Chondrocyte (in vitro differentiated cells): ENCODE measurements around the gene PCDHB2. TPM values are rescaled to one million over a fixed set of nuclear protein-coding genes. Genes with fewer than 3 reads are reported as not detected.
A peak's percentile ranks its signal among the peaks of the same experiment; 100 is the strongest.

Source experiments
- DNase-seq: peaks from one replicate; pipeline ENCODE4 v3.0.0; 2021; ENCODE audit warnings: mixed read lengths, low spot score
- H3K27ac Mint-ChIP-seq: one replicate; pipeline ENCODE4 v1.8.0; 2021; ENCODE audit warnings: mild to moderate bottlenecking, moderate library complexity, mixed read lengths; ENCODE audit not compliant: unreplicated experiment
- H3K27me3 Mint-ChIP-seq: 2 replicates; pipeline ENCODE4 v1.8.0; 2021; ENCODE audit warnings: low read depth, mixed read lengths
- H3K36me3 Mint-ChIP-seq: 2 replicates; pipeline ENCODE4 v1.8.0; 2021; ENCODE audit warnings: low read depth, mixed read lengths
- H3K4me1 Mint-ChIP-seq: 2 replicates; pipeline ENCODE4 v1.8.0; 2021; ENCODE audit warnings: low read depth, mild to moderate bottlenecking, mixed read lengths
- H3K4me3 Mint-ChIP-seq: one replicate; pipeline ENCODE4 v1.8.0; 2021; ENCODE audit warnings: mild to moderate bottlenecking, moderate library complexity, mixed read lengths; ENCODE audit not compliant: unreplicated experiment
- H3K9me3 Mint-ChIP-seq: 2 replicates; pipeline ENCODE4 v1.8.0; 2021; ENCODE audit warnings: low read depth, mixed read lengths
- long read RNA-seq: library from polyadenylated mRNA; stranded (forward); transcript quantifications from one replicate; pipeline ENCODE4 v2.0.0, GENCODE V29; 2021
- total RNA-seq: library from RNA; stranded (reverse); gene quantifications from 3 replicates; pipeline ENCODE4 v1.2.1, GENCODE V29; 2021
- TF ChIP-seq, protein P1 (sequence below): fragments of 200-600 bp; sonication (generic); IDR thresholded peaks from 2 replicates; pipeline ENCODE4 v1.5.0; 2021; ENCODE audit warnings: antibody characterized with exemption, mild to moderate bottlenecking, moderate library complexity

PCDHB2 gene
- total RNA-seq: 60.5 to 90.1 TPM (median 64.5 TPM) in 3 replicates
- long read RNA-seq, full-length matches to known transcripts: 288 of 298 reads
- long read RNA-seq, partial matches to known transcripts: 0 of 298 reads
- long read RNA-seq, other reads (novel, unspliced or antisense): 10 of 298 reads

DNA sequence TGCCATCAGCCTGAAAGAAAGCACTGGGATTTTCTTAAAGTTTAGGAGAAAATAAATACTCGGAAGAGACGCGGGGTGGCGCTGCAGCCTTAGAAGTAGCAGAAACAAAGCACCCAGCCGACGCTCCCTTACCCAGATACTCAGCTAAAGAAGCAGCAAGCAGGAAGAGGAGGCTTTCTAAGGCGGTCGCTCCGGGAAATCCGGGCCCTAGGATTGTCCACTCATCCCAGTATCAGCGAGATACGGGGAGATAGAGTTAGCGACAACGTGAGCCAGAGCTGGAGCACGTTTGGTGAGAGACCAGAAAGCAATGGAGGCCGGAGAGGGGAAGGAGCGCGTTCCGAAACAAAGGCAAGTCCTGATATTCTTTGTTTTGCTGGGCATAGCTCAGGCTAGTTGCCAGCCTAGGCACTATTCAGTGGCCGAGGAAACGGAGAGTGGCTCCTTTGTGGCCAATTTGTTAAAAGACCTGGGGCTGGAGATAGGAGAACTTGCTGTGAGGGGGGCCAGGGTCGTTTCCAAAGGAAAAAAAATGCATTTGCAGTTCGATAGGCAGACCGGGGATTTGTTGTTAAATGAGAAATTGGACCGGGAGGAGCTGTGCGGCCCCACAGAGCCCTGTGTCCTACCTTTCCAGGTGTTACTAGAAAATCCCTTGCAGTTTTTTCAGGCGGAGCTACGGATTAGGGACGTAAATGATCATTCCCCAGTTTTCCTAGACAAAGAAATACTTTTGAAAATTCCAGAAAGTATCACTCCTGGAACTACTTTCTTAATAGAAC lies at the start of gene PCDHB2:
TSS of gene PCDHB2 (plus strand) at position 135 of the 782 bp plus-strand sequence. CDS start at position 311, 176 bp downstream.
- no peak for DNase-seq
- Mint-ChIP-seq H3K4me1 (peaks cover 11% of the 10 kb centered on the region), H3K27ac (peak within 1 kb of the TSS; percentile 97), H3K36me3 (peaks cover 21% of the 10 kb centered on the region), H3K27me3 (peaks cover 2% of the 10 kb centered on the region), H3K9me3 (peaks cover 21% of the 10 kb centered on the region), H3K4me3 (peak within 1 kb of the TSS; percentile 86)
- TF ChIP-seq, protein P1, sequence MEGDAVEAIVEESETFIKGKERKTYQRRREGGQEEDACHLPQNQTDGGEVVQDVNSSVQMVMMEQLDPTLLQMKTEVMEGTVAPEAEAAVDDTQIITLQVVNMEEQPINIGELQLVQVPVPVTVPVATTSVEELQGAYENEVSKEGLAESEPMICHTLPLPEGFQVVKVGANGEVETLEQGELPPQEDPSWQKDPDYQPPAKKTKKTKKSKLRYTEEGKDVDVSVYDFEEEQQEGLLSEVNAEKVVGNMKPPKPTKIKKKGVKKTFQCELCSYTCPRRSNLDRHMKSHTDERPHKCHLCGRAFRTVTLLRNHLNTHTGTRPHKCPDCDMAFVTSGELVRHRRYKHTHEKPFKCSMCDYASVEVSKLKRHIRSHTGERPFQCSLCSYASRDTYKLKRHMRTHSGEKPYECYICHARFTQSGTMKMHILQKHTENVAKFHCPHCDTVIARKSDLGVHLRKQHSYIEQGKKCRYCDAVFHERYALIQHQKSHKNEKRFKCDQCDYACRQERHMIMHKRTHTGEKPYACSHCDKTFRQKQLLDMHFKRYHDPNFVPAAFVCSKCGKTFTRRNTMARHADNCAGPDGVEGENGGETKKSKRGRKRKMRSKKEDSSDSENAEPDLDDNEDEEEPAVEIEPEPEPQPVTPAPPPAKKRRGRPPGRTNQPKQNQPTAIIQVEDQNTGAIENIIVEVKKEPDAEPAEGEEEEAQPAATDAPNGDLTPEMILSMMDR: peak; percentile 94

DNA sequence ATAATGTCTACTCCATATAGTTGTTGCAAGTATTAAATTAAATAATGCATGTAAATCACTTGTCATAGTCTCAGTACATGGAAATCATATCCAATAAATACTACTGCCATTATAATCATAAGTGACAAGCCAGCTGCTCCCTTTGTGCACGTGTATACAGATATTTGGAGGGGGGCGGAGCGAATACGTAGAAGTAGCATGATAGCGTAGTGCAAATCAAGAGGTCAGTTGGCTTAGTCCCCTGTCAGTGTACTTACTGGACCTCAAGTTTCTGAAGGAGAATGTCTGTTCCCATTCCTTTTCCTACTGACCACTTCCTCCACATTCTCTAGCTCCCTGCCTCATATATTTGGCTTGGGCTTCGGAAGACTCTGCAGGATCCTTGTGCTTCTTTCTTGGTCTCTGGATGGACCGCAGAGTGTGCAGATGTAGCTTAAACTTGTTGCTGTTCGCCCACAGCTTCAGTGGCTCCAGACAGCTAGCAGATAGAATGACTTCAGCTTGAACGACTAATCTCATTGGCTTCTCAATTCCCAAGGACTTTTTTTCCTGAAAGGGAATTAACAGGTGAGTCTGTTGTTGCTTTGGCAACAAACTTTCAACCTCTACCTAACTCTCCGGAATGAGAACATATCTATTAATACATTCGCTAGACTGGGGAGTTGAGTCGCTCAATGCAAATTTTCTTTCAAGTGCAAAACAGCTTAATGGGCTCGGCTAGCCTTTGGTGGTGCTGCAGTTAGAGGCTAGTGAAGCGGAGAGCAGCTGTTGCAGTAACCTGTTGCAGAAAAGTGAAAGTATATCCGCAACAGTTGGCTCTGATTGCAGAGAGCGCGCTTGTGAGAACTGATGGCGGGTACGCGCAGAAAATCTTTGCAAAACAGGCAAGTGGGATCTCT lies 43.5 kb upstream of the PCDHB2 start, which contains the start of gene PCDHB1:
TSS of gene PCDHB1 (plus strand) at position 753 of the 899 bp plus-strand sequence. CDS start at position 850, 97 bp downstream.
- Mint-ChIP-seq H3K9me3 (no peaks in the 10 kb centered on the region), H3K4me1 (peaks cover 15% of the 10 kb centered on the region), H3K27me3 (peaks cover 16% of the 10 kb centered on the region), H3K4me3 (peak within 1 kb of the TSS; percentile 84), H3K27ac (no peak within 1 kb of the TSS), H3K36me3 (no peaks in the 10 kb centered on the region)
- TF ChIP-seq, protein P1: no peak
- DNase-seq: no peak

DNA sequence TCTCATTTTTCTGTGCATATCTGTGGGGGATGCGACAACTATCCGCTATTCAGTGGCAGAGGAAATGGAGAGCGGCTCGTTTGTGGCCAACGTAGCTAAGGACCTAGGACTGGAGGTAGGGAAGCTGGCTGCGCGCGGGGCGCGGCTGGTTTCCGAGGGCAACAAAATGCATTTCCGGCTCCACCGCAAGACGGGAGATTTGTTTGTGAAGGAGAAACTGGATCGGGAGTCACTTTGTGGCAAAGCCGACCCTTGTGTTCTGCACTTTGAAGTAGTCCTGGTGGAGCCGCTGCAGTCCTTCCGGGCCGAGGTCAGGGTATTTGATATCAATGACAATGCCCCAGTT lies 42.9 kb upstream of the PCDHB2 start:
- H3K4me3 Mint-ChIP-seq: peak overlapping the region; percentile 84
- no peaks in the 10 kb centered on the region for H3K36me3 Mint-ChIP-seq
- no peaks in the 10 kb centered on the region for H3K9me3 Mint-ChIP-seq
- H3K27me3 Mint-ChIP-seq: peaks cover 13% of the 10 kb centered on the region
- H3K4me1 Mint-ChIP-seq: peaks cover 15% of the 10 kb centered on the region
- H3K27ac Mint-ChIP-seq: no peak overlapping the region
- TF ChIP-seq, protein P1: no peak
- DNase-seq: no peak

DNA sequence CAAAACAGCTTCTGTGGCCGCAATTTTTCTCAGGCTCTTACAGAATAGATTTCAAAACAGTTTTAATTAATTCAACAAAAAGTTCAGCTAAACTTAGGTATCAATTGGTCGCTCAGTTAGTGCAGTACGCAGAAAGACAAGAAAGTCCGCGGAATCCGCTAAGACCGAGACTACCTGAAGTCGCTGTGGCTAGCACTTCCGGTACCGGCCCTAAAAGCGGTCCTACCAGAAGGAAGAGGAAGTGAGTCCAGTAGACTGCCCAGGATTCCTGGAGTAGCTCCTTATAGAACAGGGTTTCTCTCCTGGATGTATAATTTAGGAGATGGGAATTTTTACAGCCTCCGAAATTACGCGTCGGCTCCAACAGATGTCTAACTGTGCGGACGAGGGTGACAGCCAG lies 16.6 kb upstream of the PCDHB2 start:
- Mint-ChIP-seq H3K36me3 (no peaks in the 10 kb centered on the region), H3K27me3 (peaks cover 4% of the 10 kb centered on the region), H3K4me3 (no peak overlapping the region), H3K9me3 (peaks cover 10% of the 10 kb centered on the region), H3K4me1 (no peaks in the 10 kb centered on the region), H3K27ac (no peak overlapping the region)
- no peak for DNase-seq
- TF ChIP-seq, protein P1: no peak

DNA sequence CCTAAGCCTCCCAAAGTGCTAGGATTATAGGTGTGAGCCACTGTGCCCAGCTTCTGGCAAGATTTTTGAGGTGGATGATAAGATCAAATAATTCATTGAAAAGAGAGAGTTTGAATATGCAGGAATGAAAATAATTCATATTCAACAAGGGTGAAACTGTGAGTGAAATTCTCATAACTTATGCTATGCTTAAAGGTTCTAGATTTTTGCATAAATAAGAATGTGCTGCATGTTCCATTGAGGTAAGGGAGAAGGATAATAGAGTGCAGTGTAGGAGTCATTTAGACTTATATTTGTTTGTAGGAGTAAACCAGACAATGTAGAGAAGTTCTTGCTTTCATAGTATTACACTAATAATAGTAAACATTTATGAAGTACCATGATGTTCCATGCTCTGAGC lies 12.2 kb upstream of the PCDHB2 start:
- TF ChIP-seq, protein P1: no peak
- Mint-ChIP-seq H3K4me1 (peaks cover 3% of the 10 kb centered on the region), H3K27me3 (peaks cover 4% of the 10 kb centered on the region)

More for the DNA sequence above, 12.2 kb upstream of the PCDHB2 start:
- DNase-seq: no peak
- Mint-ChIP-seq H3K36me3 (peaks cover 4% of the 10 kb centered on the region), H3K4me3 (no peak overlapping the region), H3K9me3 (peaks cover 10% of the 10 kb centered on the region), H3K27ac (no peak overlapping the region)
